ENCODE data around the gene REXO1. TPM values are rescaled to one million over a fixed set of nuclear protein-coding genes. Genes with fewer than 3 reads are reported as not detected.

Gene REXO1
- total RNA-seq, result 13.9 and 25.7 TPM in 2 replicates

GRCh38 chr19:1848399-1849131 lies at the start of gene REXO1:
Gene REXO1, minus strand, starts transcription at chr19:1848483. Its CDS starts 125 bp downstream, at chr19:1848358.

GRCh38 chr19:1885398-1886119 lies 37.3 kb upstream of the REXO1 start, which contains the start of gene ABHD17A:
Gene ABHD17A, minus strand, starts transcription at chr19:1885496. Its CDS starts 3,930 bp downstream, at chr19:1881566.

GRCh38 chr19:1863328-1863637 lies 15.0 kb upstream of the REXO1 start, which contains the start of gene KLF16:
Gene KLF16, minus strand, starts transcription at chr19:1863579. Its CDS starts 82 bp downstream, at chr19:1863497.

GRCh38 chr19:1811942-1812425 lies 36.3 kb downstream of the REXO1 start, which contains the start of gene ATP8B3:
Gene ATP8B3, minus strand, starts transcription at chr19:1812276. Its CDS starts 540 bp downstream, at chr19:1811736.

Other genes starting within 250 kb of the REXO1 start
- 42.6 and 54.7 TPM in 2 replicates for gene UQCR11, start 243.0 kb downstream of the REXO1 start, total RNA-seq
- 65.4 and 78.4 TPM in 2 replicates for gene TCF3, start 195.9 kb downstream of the REXO1 start, total RNA-seq
- gene ONECUT3, start 95.0 kb downstream of the REXO1 start, total RNA-seq, result not detected in 2 replicates
- 1.8 and 2.0 TPM in 2 replicates for gene ATP8B3, start 36.2 kb downstream of the REXO1 start, total RNA-seq
- 6.6 and 11.7 TPM in 2 replicates for gene KLF16, start 15.1 kb upstream of the REXO1 start, total RNA-seq
- 58.4 and 64.3 TPM in 2 replicates for gene ABHD17A, start 37.0 kb upstream of the REXO1 start, total RNA-seq
- 2.6 and 5.1 TPM in 2 replicates for gene ADAT3, start 56.9 kb upstream of the REXO1 start, total RNA-seq
- gene SCAMP4, start 56.9 kb upstream of the REXO1 start, total RNA-seq, result 47.8 and 48.3 TPM in 2 replicates
- gene CSNK1G2, start 92.7 kb upstream of the REXO1 start, total RNA-seq, result 63.2 and 95.8 TPM in 2 replicates
- gene BTBD2, start 167.2 kb upstream of the REXO1 start, total RNA-seq, result 74.7 and 88.6 TPM in 2 replicates
- gene MKNK2, start 202.8 kb upstream of the REXO1 start, total RNA-seq, result 84.5 and 103 TPM in 2 replicates
- 42.3 and 79.2 TPM in 2 replicates for gene MOB3A, start 247.8 kb upstream of the REXO1 start, total RNA-seq
- 2.2 and 2.5 TPM in 2 replicates for gene IZUMO4, start 248.4 kb upstream of the REXO1 start, total RNA-seq